GM21423 (cell line): ENCODE measurements around the gene PTPRN2.

Experiments
- ATAC-seq: cut with Tn5 transposase; IDR thresholded peaks from one replicate; pipeline ENCODE4 v1.9.1; 2021; ENCODE audit warnings: mild to moderate bottlenecking, moderate library complexity; ENCODE audit not compliant: unreplicated experiment

Gene PTPRN2

GRCh38 chr7:157870644-157871290 lies 716.9 kb downstream of the PTPRN2 start:
- no peak for ATAC-seq

GRCh38 chr7:157869793-157870192 lies 717.8 kb downstream of the PTPRN2 start:
- no peak for ATAC-seq

DNA sequence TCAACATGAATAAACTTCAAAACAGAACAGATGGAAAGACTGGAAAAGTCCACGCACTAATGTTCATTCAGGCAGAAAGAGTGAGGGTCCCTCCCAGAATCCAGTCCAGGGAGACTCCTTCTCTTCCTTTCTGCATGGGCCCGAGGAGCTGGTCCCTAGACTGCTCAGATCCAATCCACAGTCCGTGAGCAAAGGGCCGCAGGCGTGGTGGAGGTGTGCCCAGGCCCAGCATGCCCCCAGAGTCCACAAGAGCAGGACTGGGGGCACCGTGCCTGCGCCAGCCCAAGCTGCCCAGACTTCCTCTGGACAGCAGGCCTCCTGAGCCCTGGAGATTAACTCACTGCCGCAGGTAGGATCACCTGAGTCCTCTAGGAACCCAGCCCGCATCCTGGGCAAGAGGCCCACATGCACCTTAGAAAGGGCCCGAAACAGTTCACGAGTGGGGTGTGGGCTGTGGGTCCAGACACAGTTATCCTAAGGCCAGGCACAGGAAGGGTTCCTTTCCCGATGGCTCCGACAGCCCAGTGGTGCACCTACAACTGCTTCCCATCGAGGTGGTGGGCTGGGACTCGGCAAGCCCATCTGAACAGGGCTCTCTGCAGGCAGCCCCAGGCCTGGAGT lies 719.8 kb downstream of the PTPRN2 start:
- no peak for ATAC-seq

DNA sequence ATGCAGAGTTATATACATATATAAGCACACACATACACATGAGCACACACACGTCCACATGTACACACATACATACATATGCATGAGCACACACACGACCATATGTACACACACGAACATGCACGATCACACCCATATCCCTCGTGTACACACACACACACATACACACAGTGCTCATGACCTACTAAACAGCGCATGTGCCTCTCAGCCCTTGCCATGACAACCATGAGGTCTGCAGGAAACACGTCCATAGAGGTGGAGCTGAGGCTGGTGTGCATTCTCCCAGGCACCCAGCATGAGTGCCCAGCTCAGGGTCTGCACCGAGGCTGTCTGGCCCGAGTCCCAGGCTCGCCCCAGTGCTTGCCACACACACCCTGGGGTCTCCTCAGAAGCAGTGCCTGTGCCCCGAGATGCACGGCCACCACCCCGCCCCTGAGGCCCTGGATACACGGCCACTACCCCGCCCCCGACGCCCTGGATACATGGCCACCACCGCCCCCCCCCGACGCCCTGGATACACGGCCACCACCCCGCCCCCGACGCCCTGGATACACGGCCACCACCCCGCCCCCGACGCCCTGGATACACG lies 721.2 kb downstream of the PTPRN2 start:
- ATAC-seq: no peak

- ATAC-seq: no peak
These were observed 722.1 kb downstream of the PTPRN2 start for GRCh38 chr7:157865351-157866165.

- ATAC-seq: no peak
These were observed 722.7 kb downstream of the PTPRN2 start for GRCh38 chr7:157864911-157865310.

DNA sequence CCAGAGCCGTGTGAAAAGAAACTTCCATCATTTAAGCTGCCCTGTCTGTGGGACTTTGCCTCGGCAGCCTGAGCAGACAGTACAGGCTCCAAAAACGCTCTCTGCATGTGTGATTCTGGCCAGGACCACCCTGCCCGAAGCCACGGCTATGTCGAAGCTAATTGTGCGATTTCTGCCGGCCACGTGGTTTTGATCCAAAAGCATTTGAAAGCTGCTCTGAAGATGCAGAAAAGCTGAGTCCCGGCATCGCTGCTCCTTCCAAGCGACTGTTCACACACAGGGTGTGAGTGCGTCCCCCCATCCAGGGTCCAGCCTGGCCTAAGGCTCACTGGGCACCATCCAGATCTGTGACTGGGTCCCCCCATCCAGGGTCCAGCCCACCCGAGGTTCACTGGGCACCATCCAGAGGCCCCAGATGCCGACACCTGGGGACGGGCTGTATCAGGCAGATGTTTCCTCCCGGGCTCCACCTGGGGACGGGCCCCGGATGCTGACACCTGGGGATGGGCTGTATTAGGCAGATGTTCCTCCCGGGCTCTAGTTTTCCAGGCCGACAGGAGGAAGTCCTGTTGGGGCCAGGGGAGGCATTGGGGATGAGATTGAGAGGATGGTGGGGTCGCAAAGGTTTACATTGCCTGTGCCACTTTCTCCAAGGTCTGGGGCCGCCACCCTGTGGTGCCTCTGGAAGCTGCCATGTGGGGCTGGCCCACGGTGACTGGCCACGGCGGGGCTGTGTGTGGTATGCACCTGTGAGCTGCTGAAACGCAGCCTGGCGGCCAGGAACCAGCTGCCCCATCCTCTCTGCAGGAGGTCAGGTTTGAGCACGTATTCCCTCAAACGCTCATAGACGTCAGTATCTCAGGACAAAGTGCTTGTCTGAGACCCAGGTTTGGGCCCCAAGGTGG lies 723.5 kb downstream of the PTPRN2 start:
- ATAC-seq: no peak

DNA sequence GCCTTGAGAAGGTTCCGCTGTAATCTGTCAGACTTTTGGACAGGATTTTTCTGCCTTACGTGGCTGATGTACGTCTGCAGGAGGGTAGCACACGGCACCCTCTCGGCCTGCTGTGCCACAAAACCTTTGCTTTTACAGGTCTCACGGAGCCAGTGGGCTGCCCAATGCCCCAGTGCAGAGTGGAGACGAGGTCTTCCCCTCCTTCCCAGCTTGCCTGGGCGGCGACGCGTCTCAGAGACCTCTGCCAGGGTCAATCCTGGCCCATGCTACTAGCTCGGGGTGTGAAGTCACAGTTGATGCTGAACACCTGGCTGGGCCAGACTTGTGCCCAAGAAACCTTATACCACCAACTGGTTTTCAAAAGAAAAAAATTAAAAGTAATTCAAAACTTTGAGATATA lies 724.4 kb downstream of the PTPRN2 start:
- ATAC-seq: no peak

- no peak for ATAC-seq
These were observed 724.9 kb downstream of the PTPRN2 start for GRCh38 chr7:157862731-157863130.

DNA sequence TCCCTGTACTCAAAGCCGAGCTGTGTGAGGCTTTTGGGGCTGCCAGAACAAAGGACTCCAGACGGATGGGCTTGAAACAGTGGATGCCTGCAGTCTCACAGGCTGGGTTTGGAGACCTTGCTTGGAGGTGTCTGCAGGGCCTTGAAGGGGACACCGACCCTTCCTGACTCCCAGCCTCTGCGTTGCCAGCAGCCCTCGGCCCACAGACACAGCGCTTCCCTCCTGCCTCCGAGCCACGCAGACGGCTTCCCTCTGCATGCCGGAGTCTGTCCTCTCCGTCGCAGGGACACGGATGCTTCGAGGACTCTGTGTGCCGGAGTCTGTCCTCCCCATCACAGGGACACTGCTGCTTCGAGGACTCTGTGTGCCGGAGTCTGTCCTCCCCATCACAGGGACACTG lies 726.1 kb downstream of the PTPRN2 start:
- ATAC-seq: no peak

DNA sequence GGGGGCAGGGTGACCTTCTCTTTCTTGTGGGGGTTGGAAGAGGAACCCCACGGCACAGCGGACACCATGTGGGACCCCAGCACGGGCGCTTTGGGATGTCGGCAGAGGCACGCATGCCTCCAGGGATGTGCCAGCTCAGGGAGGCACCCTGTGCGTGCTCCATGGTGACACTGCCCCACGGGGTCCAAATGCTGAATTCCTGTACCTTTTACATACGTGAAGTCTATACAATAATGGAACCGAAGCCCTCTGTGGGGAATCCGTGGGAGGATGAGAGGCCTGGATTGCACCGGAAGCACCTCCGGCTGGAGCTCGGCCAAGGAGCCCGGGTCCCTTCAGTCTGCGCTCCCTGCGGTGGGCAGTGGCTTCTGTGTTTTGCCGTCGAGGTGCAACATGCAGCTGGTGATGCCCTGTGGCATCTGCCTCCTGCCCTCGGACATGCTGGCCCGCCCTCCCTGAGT lies 726.6 kb downstream of the PTPRN2 start:
- ATAC-seq: no peak

- ATAC-seq: no peak
These were observed 727.2 kb downstream of the PTPRN2 start for GRCh38 chr7:157860406-157860805.

DNA sequence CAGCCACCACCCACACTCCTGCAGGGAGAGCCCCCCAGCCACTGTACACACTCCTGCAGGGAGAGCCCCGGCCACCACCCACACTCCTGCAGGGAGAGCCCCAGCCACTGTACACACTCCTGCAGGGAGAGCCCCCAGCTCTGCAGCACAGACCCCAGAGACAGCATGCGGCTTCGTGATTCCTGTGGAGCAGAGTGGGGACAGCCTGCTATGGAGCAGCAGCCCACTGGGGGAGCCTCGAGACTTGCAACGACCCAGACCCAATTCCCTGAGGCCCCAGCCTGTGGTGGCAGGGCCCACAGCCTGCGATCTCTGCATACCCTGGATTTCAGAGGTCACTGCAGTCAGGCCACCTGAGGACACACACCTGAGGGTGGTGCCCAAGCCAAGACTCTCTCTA lies 727.7 kb downstream of the PTPRN2 start:
- no peak for ATAC-seq

DNA sequence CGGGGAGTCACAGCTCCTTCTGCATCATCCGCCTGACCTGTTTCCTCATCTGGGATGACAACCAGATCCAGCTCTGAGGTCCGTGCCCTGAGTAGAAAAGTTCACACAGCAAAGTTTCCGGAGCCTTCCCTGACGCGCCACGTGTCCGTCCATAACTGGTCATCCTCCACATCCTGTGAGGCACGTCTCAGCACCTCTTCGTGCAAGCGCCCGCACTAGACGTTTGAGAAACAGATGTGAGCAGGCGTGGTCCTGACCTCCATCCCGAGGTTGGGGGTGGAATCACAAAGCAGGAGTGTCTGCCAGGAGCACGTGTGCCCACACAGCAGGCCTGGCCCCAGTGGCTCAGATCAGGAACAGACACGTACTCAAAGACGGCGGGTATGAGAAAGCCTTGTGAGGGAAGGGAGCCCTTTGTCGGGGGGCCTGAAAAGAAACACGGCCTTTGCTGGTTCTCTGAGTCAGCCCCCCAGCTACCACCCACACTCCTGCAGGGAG lies 730.0 kb downstream of the PTPRN2 start:
- no peak for ATAC-seq

DNA sequence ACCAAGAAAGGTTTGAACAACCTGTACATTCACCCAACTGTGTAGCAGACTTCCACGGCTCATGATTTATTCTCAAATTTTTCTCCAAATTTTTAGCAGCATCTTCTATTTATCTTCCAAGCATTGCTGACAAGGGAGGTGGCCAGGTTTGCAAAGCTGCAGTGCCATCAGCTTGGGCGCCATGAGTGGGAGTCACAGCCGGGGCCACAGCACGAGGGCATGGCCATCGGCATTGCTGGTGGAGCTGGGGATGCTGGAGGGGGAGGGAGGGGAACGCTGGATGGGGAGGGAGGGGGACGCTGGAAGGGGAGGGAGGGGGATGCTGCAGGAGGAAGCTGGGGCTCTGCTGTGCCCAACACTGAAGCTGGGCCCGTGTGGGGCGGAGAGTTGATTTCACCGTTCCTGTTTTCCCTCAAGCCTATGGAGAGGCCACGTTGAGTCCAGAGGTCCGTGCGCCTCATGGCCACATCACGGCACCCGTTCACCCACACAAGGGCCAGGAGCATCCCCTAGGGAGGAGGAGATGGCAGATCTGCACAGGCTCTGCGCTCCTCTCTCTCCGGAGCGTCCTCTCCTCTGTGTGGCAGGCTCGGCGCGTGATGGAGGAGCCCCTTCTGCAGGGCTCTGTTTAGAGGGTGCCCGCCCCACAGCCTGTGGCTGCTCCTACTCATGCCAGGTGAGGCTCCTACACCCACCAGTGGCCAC lies 730.6 kb downstream of the PTPRN2 start:
- no peak for ATAC-seq

- no peak for ATAC-seq
These were observed 732.0 kb downstream of the PTPRN2 start for GRCh38 chr7:157855452-157856213.

DNA sequence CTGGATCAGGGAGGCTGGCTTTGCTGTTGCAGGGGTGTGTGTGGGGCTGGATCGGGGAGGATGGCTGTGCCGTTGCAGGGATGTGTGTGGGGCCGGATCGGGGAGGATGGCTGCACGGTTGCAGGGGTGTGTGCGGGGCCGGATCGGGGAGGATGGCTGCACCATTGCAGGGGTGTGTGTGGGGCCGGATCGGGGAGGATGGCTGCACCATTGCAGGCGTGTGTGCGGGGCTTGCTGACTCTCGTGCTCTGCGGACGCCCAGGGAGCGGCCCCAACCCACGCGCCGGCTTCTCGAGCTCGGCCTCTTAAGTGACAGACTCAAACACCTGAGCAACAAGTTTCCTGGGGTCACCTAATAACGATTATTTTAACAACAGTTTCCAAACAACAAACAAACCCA lies 732.6 kb downstream of the PTPRN2 start:
- ATAC-seq: no peak

DNA sequence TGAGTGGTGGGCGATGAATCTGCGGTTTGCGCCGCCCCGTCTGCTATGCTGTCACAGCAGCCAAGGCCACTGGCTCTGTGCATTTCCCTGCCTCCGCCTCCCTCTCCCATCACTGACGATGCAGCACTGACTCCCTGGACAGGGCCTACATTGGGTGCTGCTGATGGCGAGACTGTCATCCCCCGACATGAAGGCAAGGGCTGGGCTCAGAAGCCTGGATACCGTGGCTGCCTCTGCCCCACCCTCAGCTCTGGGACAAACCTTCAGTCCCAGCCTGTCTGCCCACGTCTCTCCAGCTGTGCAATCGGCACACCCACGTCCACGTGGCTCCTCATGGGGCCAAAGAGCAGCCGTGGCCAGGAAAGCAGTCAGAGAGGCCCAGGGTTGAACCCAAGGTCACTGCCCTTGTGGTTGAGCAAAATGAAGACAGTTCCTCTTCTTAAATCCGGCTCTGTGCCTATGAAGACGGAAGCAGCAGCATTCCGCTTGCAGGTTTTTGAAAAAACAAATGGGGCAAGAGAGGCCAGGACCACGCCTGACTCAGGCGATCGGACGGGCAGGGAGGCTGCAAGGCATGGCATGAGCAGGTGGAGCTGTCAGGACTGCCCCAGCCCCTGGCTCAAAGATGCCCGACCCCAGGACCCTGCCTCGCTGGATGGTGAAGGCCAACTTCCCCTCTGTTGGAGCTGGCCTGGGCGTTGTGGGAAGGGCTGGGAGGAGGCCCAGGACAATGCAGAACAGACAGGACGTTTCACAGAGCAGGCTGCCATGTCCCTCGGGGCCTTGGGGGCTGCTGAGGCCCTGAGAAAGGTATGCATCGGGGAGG lies 733.3 kb downstream of the PTPRN2 start:
- no peak for ATAC-seq
